ENCODE data around the gene ARFGEF3. TPM values are rescaled to one million over a fixed set of nuclear protein-coding genes. Genes with fewer than 3 reads are reported as not detected.
A peak's percentile ranks its signal among the peaks of the same experiment; 100 is the strongest.

ARFGEF3 gene, protein sequence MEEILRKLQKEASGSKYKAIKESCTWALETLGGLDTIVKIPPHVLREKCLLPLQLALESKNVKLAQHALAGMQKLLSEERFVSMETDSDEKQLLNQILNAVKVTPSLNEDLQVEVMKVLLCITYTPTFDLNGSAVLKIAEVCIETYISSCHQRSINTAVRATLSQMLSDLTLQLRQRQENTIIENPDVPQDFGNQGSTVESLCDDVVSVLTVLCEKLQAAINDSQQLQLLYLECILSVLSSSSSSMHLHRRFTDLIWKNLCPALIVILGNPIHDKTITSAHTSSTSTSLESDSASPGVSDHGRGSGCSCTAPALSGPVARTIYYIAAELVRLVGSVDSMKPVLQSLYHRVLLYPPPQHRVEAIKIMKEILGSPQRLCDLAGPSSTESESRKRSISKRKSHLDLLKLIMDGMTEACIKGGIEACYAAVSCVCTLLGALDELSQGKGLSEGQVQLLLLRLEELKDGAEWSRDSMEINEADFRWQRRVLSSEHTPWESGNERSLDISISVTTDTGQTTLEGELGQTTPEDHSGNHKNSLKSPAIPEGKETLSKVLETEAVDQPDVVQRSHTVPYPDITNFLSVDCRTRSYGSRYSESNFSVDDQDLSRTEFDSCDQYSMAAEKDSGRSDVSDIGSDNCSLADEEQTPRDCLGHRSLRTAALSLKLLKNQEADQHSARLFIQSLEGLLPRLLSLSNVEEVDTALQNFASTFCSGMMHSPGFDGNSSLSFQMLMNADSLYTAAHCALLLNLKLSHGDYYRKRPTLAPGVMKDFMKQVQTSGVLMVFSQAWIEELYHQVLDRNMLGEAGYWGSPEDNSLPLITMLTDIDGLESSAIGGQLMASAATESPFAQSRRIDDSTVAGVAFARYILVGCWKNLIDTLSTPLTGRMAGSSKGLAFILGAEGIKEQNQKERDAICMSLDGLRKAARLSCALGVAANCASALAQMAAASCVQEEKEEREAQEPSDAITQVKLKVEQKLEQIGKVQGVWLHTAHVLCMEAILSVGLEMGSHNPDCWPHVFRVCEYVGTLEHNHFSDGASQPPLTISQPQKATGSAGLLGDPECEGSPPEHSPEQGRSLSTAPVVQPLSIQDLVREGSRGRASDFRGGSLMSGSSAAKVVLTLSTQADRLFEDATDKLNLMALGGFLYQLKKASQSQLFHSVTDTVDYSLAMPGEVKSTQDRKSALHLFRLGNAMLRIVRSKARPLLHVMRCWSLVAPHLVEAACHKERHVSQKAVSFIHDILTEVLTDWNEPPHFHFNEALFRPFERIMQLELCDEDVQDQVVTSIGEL (N-terminal part only)
- 24.0 and 31.7 TPM in 2 replicates for total RNA-seq (ENCODE audit: low replicate concordance)
- long read RNA-seq, partial matches to known transcripts: 5 of 21 reads
- long read RNA-seq, other reads (novel, unspliced or antisense): 16 of 21 reads

DNA sequence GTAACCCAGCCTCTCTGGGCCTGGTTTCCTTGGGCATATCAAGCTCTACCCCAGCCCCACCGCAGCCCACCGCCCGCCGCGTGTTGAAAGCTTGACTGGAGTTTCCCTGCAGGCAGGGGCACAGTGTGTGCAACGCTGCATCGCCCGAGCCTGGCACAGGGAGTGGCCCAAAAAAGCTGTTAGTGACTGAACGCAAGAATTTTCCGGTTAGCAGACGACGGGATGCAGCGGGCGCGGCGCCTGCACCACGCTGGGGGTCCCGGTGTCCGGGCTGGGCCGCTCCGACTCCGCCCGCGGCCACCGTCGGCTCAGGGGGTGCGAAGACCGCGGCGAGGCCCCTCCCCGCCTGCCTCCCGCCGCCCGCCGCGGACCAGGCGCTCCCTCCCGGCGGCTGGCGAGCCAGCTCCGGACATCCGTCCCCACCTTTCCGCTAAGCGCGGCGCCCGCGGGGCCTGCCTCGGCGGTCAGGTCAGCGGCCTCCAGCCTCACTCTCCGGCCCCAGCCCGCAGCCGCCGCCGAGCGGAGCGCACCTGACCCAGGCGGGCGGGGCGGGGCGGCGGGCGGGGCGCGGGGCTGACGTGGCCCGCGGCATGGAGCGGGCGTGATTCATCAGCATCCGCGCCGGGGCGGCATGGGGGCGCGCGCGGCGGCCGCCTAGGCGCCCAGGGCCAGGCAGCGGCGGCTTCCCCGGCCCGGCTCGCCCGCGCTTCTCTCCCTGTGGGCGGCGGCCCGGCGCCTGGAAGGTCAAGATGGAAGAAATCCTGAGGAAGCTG is at the start of gene ARFGEF3:
Gene ARFGEF3 (plus strand): TSS at position 602 of the 773 bp plus-strand sequence. CDS start 148 bp downstream, at position 750.
- no peaks in the 10 kb centered on the region for H3K36me3 Mint-ChIP-seq
- peaks cover 61% of the 10 kb centered on the region for H3K27me3 Mint-ChIP-seq
- TF ChIP-seq, protein P1, sequence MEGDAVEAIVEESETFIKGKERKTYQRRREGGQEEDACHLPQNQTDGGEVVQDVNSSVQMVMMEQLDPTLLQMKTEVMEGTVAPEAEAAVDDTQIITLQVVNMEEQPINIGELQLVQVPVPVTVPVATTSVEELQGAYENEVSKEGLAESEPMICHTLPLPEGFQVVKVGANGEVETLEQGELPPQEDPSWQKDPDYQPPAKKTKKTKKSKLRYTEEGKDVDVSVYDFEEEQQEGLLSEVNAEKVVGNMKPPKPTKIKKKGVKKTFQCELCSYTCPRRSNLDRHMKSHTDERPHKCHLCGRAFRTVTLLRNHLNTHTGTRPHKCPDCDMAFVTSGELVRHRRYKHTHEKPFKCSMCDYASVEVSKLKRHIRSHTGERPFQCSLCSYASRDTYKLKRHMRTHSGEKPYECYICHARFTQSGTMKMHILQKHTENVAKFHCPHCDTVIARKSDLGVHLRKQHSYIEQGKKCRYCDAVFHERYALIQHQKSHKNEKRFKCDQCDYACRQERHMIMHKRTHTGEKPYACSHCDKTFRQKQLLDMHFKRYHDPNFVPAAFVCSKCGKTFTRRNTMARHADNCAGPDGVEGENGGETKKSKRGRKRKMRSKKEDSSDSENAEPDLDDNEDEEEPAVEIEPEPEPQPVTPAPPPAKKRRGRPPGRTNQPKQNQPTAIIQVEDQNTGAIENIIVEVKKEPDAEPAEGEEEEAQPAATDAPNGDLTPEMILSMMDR (conservative IDR thresholded peaks at IDR 0.05): no peak
- no peaks in the 10 kb centered on the region for H3K9me3 Mint-ChIP-seq
- H3K4me1 Mint-ChIP-seq (ENCODE audit: unreplicated experiment): peaks cover 13% of the 10 kb centered on the region
- peak within 1 kb of the TSS; percentile 58 for H3K27ac Mint-ChIP-seq
- DNase-seq (ENCODE audit: extremely low spot score, unreplicated experiment): no peak
- H3K4me3 Mint-ChIP-seq: peak within 1 kb of the TSS; percentile 87

DNA sequence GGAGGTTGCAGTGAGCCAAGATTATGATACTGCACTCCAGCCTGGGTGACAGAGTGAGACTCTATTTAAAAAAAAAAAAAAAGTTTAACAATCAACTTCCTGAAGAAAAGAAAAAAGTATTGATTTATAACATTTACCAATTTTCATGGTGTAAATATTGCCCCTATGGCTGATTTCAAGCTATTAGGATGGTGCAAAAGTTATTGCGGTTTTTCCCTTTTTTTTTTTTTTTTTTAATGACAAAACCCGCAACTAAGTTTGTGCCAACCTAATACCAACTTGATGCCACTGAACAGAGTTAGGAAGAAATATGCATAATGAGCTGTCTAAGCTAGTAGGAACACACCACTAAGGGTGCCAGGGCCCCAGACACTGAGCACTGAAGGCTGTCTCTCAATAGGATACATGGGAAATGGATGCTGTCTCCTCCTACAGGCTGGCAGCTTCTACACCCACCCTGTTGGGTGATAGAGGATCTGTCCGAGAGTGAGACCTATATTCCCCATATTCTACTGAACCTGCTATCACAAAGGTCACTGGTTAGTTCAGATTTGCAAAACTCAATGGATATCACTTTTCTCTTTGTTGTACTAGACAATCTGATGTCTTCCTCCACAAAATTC is 48.0 kb upstream of the ARFGEF3 start:
- peaks cover 9% of the 10 kb centered on the region for H3K4me1 Mint-ChIP-seq (ENCODE audit: unreplicated experiment)
- no peaks in the 10 kb centered on the region for H3K36me3 Mint-ChIP-seq
- DNase-seq (ENCODE audit: extremely low spot score, unreplicated experiment): no peak
- H3K9me3 Mint-ChIP-seq: no peaks in the 10 kb centered on the region
- TF ChIP-seq, protein P1 (conservative IDR thresholded peaks at IDR 0.05): no peak
- no peak overlapping the region for H3K27ac Mint-ChIP-seq
- peaks cover 15% of the 10 kb centered on the region for H3K27me3 Mint-ChIP-seq
- no peak overlapping the region for H3K4me3 Mint-ChIP-seq

DNA sequence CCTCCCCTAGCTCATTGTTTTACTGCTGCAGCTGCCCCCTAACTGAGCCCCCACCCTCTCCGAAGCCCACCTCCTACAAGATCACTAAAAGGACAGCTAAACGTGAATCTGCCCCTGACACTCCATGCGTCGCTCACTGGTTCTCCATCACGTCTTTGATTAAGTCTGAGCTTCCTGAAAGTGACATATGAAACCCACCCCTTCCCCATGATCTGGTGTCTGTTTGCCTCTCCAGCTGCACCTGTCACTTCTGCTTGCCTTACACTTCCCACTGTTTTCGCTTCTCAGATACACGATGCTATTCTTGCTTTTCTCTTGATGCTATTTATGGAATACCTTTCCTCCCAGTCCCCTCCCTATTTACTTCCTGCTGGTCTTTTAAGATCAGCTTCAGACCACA is 46.5 kb upstream of the ARFGEF3 start:
- TF ChIP-seq, protein P1 (conservative IDR thresholded peaks at IDR 0.05): no peak
- DNase-seq (ENCODE audit: extremely low spot score, unreplicated experiment): no peak
- H3K4me1 Mint-ChIP-seq (ENCODE audit: unreplicated experiment): peaks cover 5% of the 10 kb centered on the region
- H3K27ac Mint-ChIP-seq: peak overlapping the region; percentile 78
- no peak overlapping the region for H3K4me3 Mint-ChIP-seq
- H3K27me3 Mint-ChIP-seq: peaks cover 9% of the 10 kb centered on the region
- H3K9me3 Mint-ChIP-seq: no peaks in the 10 kb centered on the region
- peaks cover 4% of the 10 kb centered on the region for H3K36me3 Mint-ChIP-seq

DNA sequence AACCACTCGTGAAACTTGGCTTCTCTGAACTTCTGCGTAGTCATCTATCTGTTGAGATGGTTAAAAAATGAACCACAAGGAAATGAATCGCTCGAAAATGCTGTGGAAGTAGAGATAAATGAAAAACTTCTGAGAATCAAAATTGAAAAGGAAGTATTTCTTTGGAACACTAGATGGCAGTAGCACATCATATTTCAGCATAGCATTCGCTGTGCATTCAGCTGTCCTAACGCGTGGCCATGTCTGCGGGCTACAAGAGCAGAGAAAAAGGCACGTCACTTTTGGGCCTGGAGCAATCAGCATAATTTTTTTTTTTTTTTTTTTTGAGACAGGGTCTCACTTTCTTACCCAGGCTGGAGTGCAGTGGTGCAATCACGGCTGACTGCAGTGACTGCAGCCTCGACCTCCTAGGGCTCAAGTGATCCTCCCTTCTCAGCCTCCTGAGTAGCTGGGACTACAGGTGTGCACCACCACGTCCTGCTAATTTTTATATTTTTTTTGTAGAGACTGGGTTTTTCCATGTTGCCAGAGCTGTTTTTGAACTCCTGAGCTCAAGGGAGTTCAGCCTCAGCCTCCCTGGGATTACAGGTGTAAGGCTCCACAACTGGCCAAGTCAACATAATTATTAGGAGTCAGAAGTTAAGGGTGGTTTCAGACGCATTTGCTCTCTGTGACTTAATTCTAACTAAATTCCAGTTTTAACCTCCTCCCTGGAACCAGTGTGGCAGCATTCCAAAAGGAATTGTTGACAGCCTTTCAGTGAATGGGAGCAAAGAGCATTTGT is 45.7 kb upstream of the ARFGEF3 start:
- peaks cover 4% of the 10 kb centered on the region for H3K36me3 Mint-ChIP-seq
- H3K9me3 Mint-ChIP-seq: no peaks in the 10 kb centered on the region
- DNase-seq (ENCODE audit: extremely low spot score, unreplicated experiment): no peak
- H3K4me3 Mint-ChIP-seq: peak overlapping the region; percentile 2
- H3K27ac Mint-ChIP-seq: peak overlapping the region; percentile 78
- TF ChIP-seq, protein P1 (conservative IDR thresholded peaks at IDR 0.05): peak; percentile 91
- H3K27me3 Mint-ChIP-seq: peaks cover 9% of the 10 kb centered on the region
- peaks cover 5% of the 10 kb centered on the region for H3K4me1 Mint-ChIP-seq (ENCODE audit: unreplicated experiment)

Measured in type B pancreatic cell (in vitro differentiated cells).